GM12874 (cell line): ENCODE results near the gene BMAL1.

Experiments
- TF ChIP-seq, protein P1 (sequence below): IDR thresholded peaks from 2 replicates; pipeline ENCODE4 v1.5.1; 2011; ENCODE audit warnings: low read depth, mild to moderate bottlenecking, control low read depth, low read length, moderate library complexity; ENCODE audit not compliant: insufficient read depth

The BMAL1 gene

DNA sequence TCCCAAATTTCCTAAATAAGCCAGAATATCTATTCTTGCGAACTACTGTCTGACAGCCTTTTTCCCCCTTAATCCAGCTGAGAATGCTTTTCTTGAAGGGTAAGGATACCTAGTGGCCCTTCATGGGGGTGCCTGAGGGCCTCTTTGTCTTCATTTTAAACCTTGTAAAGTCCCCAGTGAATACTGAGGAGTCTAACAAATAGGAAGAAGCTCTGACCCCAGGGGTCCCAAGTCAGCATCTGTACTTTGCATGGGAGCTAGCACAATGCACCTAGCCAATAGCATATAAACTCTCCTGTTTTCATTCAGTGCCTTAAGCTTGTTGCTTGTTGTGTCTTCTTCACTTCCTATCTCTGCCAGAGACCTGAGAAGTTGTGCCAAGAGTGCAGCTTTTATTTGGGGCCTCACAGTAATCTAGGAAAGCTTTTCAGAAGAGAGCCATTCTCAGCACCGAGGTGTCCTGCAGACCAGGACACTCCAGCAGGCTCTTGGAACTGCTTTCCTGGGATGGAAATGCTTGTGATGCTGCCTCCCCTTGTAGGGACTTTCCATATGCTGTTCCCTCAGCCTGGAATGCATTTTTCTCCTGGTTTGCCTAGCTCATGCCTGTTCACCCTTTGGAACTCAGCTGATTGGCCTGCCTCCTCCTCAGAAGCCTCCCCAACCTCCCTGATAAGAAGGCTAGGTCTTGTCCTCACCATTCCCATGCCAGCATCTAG lies 37.2 kb downstream of the BMAL1 start:
- TF ChIP-seq, protein P1, sequence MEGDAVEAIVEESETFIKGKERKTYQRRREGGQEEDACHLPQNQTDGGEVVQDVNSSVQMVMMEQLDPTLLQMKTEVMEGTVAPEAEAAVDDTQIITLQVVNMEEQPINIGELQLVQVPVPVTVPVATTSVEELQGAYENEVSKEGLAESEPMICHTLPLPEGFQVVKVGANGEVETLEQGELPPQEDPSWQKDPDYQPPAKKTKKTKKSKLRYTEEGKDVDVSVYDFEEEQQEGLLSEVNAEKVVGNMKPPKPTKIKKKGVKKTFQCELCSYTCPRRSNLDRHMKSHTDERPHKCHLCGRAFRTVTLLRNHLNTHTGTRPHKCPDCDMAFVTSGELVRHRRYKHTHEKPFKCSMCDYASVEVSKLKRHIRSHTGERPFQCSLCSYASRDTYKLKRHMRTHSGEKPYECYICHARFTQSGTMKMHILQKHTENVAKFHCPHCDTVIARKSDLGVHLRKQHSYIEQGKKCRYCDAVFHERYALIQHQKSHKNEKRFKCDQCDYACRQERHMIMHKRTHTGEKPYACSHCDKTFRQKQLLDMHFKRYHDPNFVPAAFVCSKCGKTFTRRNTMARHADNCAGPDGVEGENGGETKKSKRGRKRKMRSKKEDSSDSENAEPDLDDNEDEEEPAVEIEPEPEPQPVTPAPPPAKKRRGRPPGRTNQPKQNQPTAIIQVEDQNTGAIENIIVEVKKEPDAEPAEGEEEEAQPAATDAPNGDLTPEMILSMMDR, result no peak

DNA sequence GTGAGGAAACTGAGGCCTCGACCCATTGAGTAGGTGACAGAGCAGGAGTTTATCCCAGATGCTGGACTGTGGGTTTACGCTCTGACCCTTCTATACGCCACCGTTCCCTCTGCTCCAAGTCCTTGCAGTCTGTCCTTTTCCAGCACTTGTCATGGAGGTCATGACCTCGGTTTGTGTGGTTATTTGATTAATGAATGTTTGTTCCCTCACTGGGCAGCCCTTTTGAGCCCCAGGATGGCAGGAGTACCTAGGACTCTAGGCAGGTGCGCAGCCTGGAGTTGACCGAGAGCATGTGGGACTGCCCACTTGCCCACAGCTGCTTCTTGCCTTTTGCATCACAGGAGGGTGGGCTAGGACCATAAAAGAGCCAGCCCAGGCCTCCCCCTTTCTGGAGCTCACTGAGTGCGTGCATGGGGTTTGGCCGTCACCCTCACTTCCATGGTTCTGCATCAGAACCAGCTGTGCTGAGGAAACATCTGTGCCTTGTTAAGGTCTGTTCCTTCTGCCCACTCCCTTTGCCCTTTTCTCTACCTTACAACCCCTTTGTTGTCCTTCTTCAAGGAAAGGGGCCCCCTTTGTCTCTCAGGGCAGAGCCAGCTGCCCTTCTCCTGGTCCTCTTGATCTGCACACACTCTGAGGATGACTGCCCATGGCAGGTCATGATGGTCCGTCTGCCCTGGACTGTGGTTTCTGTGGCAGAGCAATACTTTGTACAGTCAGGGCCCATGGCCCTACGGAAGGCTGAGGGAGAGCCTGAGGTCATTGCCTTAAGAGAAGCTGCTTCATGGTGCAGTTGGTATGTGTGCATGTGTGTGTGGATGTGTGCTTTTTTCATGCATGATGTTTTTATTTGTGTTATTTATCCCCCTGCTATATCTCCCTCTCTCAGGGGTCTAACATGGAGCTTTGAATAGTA lies 38.2 kb downstream of the BMAL1 start:
- TF ChIP-seq, protein P1, result no peak

DNA sequence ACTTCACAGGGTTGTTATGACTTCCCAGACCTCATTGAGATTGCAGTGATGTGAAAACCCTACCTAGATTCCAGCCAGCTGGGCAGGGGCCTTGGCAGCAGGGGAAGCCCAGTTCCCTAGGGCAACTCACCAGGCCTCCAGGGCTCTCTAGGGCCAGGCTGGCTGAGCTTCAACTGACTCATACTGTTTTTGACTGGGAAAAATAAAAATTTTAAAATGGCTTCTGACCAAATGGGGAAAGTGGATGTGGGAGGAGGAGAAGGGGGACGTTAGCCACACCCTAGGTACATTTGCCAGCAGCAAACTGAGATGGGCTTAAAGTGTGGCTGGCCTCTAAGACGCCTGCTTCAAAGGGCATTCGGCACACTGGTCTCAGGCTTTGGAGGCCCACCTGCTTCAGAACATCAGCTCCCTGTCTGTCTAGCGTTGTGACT lies 39.0 kb downstream of the BMAL1 start:
- TF ChIP-seq, protein P1, result no peak

DNA sequence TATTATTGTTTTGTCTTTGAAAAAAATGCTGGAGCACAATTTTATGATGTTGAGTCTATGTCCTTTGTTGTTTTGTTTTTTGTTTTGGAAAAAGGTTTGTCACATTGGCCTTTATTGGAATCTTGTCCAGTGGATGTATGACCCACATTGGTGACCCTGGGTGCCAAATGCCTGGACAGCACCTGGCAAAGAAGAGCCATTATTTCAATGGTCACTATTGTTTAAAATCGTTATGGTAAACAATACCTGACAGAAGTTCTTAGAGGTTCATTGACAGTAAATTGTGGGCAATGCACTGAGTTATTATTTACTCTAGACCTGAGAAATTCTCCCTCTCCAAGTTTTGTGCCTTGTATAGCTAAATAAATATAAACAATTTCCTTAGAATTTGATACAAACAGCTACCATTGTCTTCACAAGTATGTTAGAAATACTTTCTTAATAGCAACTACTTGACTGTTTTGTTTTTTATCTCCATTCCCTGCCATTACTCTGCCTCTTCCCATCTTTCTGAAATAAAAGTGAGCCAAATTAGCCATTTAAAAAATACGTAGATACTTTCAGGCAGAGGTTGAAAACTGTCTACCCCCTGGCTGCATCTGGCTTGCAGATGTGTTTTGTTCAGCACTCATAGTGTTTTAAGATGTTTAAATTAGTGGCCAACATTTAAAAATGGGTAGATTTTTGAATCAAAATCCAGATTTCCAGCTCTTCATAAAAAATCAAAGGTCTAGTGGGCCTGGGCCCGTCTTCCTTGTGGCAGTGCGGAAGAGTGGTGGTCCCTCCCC lies 39.9 kb downstream of the BMAL1 start:
- TF ChIP-seq, protein P1, result no peak

DNA sequence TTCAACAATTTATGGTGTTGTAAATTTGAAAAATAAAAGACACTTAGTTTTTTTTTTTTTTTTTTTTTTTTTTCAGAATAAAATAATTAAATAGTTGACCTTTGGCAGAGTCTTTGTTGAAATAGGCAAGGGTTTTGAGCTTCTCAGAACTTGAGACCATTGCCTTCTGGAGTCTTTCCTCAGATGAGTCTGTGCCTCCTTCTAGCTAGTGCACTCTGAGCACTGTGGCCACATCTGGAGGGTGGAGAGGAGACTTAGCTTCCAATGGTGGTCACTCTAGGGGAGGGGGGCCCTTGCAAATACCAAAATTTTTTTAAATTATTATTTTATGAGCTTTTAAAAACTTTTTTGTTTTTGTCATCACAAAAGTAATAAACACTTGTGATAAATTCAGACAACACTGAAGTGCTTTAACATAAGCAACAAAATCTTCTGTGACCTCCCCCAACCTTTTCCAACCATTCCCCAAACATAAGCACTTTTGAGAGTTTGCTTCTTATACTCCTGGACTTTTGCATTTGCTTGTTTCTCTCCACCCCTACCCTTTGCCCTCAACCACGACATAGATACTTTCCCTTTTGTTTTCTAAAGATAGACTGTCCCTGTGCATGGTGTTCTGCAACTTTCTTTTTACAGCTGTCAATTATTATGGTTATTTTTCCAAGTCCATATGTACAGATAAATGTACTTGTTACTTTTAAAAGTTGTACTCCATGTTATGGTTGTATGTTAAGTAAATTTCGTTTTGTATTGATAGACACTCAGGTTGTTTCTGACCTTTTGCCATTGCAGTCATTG lies 41.1 kb downstream of the BMAL1 start:
- TF ChIP-seq, protein P1, result no peak

DNA sequence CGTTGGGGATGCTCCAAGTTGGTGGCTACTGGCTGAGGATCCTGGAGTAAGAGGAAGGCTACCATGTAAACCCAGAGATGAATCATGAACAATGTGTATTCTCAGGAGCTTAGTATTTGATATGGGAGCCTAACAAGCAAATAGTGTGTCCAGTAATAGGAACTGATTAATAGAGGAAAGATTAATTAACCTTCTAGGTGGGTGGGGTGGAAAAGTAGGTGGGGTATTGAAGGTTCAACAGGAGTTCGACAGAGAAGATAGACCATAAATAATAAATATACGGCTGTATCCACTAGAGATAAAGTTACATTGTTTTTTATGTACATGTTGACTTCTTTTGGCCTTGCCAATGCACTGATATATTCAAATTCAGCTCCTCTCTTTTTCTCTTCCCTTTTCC lies 43.1 kb downstream of the BMAL1 start:
- TF ChIP-seq, protein P1, result no peak
